HUDEP-2 (cell line): ENCODE results near the gene AATF.

Experiments used
- DNase-seq, 76 experiments: peaks; one replicate each; lab custom pipeline; 2025; ENCODE audit not compliant: unreplicated experiment in 76 of 76; lab: John Stamatoyannopoulos, UW

The AATF gene

GRCh38 chr17:37098152-37098551, 149.4 kb downstream of the AATF start:
- no peak for DNase-seq

- DNase-seq, result no peak
These were observed 150.3 kb downstream of the AATF start for GRCh38 chr17:37098910-37099664.

DNA sequence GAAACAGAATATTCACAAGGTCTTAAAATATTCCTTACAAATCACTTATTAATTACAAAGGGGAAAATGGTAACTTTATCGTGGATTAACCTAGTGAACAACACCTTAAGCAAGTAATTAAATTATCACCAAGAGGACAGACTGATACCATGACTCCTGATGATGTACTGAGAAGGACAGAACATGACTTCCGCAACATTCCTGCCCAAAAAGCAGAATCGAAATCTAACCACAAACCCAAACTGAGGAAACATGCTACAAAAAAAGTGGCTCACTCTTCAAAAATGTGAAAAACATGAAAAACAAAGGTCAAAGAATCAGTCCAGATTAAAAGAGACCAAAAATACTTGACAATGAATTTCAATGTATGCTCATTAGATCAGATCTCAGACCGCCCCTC, 151.5 kb downstream of the AATF start:
- DNase-seq, result no peak

DNA sequence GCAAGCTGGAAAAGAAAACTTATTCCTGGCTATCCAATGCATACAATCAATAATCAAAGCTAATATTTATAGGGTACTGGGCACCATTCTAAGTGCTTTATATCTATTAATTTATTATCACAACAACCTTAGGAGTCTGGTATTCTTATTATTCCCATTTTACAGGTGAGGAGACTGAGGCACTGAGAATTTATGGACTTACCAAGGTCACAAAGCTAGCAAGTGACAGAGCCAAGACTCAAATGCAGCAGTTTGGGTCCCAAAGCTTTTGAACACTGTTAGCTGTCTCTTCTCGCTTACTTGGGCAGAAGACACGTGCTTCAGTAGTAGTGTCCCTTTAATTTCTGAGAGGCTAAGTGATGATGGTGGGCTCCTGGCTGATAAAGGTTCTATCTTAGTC, 152.6 kb downstream of the AATF start:
- no peak for DNase-seq

GRCh38 chr17:37103231-37103630, 154.5 kb downstream of the AATF start:
- no peak for DNase-seq

GRCh38 chr17:37106049-37106448, 157.3 kb downstream of the AATF start:
- no peak for DNase-seq
